ENCODE data around the gene RAMP3.

RAMP3 gene

DNA sequence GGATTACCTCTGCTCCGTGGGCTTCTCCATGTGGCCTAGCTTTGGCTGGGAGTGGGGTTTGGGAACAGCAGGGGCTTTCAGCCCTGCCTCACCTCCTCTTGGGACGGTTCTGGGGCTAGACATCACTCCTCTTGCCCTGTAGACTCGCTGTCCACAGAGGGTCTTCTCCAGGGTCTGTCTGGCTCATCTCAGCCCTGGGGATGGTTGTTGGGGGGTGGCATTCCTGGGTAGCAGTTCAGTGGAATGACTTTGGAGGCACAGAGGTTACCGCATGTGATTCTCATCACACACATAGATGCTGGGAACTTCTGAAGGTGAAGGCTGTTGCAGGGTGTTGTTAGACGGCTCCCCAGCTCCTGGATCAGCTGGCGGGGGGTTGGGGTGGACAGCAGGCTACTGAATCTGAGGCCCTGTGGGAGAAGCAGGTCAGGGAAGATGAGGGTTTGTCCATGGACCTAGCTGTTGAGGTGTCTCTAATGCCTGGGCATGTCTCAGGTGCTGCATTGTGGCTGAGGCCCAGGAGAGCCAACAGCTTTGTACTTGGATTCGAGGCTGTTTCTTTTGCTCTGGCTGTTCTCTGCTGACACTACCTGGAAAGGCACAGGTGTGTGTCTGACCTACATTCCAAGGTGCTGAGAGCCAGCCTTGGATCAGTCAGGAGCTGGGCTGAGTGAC is 23.8 kb downstream of the RAMP3 start:
- DNase-seq: no peak

DNA sequence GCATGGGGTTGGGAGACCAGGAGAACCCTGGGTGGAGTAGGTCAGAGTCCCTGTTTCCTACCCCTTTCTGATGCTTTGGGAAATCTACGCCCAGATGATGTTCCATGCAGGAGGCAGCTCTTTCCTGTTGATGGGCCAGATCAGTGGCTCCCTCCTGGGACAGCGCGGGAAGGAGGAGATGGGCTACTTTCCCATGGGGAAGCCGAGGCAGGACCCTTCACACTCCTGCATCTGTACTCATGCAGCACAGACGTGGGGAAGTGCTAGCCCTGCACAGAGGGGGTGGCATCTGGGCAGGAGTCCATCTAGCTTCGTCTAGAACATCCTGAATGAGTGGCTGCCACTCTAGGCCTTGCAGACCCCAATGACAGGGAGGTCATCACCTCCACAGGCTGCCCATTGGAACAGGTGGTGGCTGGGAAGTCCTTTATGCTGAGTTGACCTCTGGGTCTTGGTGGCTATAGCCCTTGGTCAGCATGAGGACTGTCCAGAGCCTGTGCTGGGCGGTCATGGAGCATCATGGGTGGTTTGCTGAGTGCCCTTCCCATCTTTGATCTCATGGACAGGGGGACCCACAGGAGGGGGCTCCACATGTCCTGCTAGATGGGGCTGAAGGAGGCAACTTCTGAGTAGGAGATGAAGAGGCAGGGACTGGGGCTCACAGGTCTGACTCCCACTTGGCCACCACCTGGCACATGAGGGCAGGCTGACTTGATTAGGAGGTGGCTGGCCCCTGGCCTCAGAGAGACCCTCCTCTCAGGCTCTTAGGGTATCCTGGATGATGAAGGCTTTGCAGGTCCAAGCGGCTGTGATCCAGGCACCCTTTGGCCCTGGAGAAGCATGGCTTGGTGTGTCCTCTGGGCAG is 24.6 kb downstream of the RAMP3 start:
- no peak for DNase-seq

DNA sequence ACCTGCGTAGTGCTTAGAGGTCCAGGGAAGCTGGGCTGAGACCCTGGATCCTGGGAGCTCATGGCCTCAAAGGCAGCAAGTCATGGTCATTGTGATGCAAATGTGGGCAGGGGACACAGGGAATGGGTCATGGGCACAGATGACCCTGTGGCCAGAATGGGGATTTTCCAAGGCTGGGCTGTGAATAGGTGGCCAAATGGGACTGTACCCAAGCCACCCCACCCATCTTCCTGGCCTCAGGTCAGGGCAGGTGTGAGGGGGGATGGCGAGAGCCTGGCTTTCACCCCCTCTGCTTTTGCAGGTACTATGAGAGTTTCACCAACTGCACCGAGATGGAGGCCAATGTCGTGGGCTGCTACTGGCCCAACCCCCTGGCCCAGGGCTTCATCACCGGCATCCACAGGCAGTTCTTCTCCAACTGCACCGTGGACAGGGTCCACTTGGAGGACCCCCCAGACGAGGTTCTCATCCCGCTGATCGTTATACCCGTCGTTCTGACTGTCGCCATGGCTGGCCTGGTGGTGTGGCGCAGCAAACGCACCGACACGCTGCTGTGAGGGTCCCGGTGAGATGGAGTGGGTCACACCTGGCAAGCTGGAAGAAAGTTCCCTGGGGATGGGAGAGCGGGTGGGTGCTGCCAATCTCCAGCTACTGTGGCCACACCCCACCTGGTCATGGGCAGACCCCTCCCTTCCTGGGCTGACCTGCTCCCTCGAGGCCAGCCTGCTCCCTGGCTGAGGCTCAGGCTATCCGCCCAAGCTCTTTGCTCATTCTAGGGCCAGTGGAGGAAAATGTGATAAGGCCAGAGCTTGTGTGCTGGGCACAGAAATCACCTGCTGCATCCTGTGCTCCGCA is 25.5 kb downstream of the RAMP3 start:
- no peak for DNase-seq

DNA sequence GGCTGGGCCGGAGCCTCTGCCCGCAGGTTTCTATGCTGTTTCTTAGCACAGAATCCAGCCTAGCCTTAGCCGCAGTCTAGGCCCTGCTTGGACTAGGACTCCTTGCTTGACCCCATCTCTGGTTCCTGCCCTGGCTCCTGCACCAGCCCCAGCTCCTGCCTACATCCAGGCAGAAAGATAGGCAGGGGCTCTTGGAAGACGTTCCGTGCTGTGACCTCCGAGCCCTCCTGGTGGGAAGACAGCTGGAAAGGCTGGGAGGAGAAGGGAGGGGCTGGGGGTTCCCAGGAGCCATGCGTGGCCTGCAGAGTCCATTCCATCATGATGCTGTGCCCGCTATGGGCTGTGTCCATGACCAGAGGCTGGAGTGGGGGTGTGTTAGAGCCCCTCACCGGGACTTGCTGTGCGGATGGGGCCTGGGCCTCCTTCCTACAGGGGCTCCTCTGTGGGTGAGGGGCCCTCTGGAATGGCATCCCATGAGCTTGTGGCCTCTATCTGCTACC is 26.2 kb downstream of the RAMP3 start:
- DNase-seq: no peak

DNA sequence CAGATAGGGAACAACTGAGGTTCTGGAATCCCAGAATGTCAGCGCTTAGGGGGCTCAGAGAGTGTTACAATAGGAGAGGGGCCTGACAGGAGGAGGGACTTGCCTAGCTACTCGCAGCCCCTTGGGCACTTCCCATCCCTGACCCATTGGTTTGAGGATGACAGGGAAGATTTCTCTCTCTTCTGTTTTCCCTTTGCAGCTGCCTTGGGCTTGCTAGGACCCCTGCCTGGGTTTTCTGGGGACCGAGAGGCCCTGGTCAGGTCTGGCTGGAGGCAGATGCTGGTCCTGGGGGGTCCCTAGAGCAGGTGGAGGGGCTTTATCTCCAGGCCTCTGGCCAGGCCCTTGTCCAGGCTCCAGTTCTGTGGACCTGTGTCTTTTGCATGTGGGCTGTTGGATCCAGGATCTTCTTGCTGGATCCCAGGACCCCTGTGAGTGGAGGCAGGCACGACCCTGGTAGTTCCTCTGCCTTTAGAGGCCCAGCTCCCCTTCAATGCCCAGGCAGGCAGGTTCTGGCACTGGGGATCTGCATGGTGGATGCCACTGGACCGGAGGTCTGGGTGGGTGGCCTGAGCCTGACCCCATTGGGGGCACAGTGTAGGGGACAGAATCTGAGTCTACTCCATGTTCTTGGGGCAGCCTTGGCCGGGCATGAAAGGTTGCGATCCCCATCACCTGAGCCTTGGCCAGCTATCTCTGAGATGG is 26.9 kb downstream of the RAMP3 start:
- no peak for DNase-seq

DNA sequence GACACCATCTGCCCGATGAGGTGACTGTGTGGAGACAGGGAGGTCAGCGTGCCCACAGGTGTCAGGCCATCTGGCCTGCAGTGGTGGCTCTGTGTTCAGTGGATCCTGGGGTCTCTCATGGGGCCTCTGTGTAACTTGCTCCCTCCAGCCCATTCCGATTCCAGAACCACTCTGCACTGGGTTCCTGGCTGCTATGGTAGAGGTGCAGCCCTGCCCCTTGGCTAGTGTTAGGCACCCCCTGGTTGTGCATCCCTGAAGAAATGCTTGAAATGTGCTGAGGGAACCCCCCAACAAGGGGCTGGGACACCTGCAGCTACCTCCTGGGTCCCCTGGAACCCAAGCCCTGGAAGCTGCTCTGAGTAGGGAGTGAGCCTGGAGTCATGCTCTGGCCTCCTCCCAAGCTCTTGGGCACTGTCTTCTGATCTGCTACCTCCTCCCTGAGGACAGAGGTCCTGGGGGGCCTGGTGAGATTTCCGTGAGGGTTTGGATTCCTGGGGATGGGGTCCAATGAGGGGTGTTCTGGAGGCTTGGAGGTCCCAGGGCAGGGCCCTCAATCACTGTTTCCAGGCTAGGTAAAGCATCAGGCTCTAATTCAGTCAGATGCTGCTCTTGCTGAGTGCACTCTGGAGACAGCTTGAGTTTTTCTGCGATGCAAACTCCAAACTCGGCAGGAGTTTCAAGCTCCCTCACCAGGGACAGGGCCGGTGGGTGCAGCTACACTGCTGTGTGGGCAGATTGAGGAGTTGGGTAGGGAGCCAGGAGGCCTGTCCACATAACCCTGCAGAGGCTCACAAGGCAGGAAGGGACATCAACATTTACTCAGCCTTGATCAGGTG is 27.7 kb downstream of the RAMP3 start:
- DNase-seq: no peak

DNA sequence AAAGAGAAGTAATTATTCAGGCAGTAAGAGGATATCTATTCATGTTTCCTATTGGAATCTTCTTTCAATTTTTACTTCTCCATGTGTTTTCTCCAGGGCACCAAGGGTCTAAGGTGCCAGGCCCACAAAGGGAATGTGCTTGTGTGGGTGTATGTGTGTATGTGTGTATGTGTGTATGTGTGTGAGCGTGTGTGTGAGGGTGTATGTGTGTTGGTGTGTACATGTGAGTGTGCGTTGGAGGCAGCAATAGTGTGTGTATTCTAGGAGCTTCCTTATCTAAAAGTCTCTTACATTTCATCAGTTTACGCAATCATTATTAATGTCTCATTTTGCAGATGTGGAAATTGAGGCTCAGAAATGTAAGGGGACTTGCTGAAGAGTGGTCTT is 28.3 kb downstream of the RAMP3 start:
- DNase-seq: no peak

DNA sequence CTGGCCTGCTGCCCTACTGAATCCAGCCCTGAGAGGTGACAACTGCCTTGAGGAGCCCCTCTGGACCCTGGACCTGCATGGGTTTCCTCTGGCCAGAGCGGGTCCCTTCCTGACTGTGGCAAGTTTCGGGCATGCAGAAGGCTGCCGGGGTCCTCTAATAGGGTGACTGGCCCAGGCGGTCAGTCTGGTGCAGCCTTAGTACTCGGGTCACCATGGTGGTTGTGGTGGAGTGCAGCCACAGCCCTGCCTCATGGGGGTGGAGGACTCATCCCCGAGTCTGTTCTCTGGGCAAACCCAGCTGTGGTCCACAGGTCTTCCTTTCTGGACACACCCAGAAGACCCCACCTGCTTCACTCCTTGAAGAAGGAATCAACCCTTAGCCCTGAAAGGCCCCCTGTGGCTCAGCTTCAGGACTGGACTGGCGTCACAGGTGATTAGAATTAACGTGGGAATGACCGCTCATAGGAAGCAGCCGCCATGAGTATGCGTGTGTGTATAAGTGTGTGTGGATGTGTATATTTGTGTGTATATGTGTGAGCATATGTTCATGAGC is 28.7 kb downstream of the RAMP3 start:
- DNase-seq: no peak

DNA sequence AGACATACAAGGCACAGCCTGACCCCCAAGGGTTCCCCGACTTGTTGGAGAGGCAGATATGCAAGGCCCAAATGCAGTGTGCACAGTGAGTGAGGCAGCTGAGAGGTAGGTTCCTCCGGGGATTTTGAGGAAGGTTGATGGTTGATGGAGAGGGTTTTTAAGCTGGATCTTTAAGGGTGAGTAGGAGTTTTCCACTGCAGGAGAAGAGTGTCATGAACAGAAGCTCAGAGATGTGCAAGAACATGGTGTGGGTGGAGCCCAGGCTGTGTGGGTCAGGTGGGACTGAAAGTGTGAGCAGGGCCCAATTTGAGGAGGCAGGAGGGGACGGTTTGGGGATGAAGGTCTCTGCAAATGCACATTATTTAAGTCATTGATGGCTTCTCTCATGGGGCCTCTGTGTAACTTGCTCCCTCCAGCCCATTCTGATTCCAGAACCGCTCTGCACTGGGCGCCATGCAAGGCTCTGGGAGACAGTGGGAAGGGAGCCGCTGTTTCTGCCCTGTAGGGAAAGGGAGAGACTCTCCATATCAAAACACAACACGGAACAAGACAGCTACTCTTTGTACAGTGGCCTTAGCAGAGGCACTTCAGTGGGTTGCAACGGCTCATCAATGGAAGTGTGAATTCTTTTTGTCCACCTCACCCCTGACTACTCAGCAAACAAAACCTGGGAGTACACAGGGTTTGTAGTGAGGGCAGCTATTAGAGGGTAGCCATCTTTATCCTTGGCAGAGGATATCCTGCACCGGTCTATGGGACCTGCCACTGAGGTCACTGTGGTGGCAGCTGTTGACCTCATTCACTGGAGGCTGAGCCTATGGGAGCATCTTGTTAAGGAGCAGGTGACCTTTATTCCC is 29.7 kb downstream of the RAMP3 start:
- DNase-seq: no peak

DNA sequence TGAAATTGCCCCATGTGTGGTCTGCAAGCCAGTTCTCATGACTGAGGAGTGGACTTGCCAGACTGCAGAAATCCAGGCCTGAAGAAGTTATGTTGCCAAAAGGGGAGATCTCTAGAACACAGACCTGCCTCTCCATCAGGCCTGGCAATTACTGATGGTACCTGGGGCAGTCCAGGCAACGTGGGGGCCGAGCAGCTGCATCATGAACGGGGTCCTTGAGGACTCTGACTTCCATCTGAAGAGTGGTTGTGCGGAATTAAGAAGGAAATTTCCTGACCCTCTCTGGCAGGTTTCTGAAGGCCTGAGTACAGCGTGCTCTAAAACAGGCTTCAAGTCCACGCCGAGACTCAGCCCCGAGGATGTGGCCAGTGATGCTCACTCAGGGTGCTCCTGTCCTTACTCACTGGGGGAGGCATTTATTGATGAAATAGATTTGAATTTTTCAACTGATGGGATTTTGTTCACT is 30.4 kb downstream of the RAMP3 start:
- no peak for DNase-seq

DNA sequence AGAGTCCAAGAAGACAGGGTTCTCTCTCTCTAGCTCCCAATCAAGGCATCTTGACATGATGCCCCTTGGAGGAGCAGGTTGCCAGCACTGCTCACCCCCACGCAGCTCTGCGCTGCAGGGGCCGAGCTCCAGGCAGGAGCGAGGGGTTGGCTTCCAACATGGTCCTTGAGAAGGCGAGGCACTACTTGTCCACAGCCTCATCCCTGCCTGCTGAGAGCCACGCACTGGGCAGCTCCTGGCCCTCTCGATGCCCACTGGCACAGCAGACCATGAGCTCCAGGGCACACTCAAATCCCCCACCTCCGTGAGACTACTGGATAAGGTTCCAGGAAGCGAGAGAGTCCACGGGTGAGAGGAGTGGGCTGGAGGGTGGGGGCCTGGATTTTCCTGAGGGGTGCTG is 31.1 kb downstream of the RAMP3 start:
- DNase-seq: no peak

DNA sequence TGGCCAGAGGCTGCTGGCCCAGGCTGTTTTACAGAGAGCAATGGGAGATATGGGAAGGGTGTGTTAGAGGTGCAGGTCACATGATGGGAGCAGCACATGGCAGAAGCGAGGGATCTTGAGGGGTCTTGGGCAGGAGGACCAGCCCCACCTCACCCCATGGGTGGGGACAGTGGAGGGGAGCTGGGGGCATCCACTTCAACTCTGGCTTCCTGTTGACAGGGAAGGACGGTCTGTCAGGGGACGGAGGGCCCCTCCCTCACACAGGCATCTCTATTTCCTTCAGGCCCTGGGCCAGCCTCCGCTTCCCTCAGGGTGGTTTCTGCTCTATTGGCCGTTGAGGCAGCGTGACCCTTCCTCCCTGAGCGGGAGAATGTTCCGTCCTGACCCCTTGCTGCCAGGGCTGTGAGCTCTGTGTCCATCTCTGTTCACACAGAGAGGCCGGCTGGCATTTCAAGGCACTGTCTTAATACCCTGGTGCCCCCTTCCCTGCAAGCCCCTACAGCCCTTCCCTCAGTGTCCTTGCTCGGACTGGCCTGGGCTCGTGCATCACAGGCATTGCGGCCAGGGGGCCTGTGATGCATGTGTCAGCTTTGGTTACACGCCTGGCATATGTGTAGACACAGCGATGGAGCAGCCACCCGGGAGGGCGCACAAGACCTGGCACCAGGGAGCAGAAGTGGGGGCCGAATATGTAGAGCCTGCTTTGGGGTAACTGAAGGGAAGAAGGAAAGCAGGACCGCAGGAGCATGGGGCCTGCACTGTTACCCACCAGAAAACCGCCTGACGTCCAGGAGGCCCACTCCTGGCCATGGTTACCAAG is 31.8 kb downstream of the RAMP3 start:
- DNase-seq: no peak

DNA sequence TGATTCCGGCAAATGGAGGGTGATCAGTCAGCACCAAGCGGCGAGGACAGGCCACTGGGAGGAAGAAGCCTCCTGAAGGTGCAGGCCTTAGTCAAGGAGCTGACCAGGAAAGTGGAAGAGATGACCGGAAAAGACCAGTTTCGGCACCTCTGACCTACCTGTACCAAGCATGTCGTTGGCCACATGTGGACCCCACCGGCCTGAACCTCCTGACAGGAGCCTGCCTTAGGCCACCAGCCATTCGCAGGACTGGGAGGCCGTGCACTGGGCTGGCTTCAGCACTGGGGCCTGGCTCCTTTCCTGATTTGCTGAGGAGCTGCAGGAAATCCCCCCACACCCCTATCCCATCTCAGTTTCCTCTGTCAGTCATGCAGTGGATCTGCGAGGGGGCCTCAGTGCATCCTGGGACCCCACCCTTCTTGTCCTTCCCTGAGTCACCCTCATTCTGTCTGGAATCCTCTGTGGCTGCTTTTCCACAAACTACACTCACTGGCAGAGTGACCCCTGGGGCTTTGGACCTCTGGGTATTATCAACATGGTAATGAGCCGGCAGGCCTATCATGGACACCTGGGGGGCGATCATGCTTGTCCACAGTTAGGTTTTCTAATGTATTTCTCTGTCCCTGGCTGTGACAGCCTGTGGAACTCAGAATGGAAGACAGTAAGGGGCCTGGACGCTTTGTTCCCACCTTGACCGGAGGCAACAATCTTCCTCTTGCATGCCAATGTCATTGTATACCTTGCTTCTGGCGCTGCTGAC is 33.0 kb downstream of the RAMP3 start:
- DNase-seq: no peak

DNA sequence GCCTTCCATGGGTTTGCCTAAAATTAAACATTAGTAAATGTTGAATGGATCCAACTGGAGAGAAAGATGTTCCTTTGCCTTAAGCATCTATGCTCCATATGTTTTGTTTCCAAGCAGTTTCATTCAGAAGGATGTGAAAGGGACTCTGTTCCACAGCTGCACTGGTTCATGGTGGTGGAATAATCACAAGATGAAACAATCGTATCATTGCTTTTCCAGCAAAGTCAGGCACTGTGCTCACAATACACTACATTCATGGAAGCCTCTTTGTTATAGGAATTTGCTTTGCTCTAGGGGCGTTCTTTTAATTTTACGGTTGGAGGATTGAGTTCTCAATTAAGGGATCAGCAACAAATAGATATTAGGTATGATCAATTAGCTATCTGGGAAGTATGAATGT is 33.8 kb downstream of the RAMP3 start:
- no peak for DNase-seq

DNA sequence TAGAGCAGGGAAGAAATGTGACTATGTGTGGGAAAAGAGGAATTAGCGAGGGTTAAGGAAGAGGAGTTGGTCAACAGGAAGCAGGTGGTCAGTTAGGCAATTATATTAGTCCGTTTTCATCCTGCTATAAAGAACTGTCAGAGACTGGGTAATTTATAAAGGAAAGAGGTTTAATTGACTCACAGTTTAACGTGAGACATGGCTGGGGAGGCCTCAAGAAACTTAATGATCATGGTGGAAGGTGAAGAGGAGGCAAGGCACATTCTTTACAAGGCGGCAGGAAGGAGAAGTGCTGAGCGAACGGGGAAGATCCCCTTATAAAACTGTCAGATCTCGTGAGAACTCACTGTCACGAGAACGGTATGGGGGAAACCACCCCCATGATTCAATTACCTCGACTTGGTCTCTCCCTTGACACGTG is 35.0 kb downstream of the RAMP3 start:
- no peak for DNase-seq

DNA sequence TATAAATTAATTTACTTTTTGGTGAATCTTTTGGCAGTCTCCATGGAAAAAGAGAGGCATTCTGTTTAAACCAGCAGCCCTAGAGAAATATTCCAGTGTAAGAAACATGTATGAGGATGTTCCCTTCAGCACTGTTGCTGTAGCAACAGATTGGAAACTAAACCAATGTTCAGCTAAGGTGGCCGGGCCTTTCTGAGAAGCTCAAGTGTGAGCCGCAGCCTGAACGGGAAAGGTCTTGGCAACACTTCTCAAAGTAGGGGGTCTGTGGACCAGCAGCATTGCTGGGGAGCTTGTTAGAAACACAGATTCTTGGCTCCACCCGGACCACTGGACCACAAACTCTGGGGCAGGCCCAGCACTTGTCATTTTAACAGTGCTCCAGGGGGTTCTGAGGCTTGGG is 36.2 kb downstream of the RAMP3 start:
- DNase-seq: no peak

DNA sequence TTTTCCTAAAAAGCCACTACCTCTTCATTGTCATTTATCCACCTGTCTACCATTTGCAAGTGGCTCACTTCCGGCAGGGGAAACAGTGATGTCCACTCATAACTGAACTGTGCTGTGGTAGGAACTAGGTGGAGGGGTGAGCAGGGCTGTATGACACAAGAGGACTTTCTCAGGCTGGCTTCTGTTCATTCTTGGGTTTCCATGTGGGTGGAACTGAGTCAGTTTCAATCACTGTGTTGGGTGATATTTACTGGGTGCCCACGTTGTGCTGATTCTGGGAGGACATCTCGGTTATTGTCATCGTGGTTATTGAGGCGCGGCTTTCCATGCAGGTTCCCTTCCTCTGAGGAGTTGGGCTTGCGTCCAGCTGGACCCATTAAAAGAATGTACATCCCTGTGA is 38.8 kb downstream of the RAMP3 start:
- no peak for DNase-seq

DNA sequence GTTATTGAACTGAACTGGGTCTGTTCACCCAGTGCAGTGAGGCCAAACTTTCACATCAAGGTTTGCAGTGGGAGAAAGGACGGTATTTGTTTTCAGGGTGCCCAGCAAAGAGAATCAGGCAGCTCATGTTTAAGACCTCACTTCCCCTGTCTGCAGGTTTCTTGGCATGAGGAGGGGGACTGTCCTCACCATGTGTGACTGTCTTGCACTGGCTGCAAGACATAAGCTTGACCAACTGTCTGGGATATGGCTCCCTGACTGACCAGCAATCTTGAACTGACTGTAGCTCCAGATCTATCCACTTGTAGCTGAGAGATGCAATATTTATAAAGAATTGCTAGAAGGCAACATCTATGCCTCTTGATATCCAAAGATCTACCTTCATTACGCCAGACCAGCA is 39.9 kb downstream of the RAMP3 start:
- DNase-seq: no peak

DNA sequence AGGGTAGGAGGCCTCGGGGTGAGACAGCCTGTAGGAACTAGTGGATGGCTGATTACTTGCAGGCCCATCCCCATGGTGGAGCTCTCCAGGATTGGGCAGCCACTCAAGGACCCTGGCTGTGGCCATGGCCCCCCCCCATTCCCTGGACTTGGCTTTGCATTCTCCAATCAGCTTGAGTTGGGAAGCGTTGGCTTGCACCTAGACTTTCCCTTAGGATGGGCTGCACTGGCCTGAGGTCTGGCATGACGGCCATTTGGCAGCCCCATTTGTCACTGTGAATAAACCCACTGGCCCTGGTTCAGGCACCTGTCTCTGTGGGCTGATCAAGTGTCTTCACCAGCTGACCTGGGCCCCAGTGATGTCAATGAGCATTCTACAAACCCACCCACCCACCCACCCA is 41.4 kb downstream of the RAMP3 start:
- DNase-seq: no peak

Data from CD4-positive, alpha-beta T cell treated with Interleukin-17A for 4 hours (primary cell).